ENCODE measurements around the gene BGLAP.

- TF ChIP-seq CTCF (IDR thresholded peaks at IDR 0.05) (peak in 6 of 7 experiments; percentile 31 to 75 (median 55)), POLR2A (IDR thresholded peaks at IDR 0.05) (peak; percentile 13 to 83 (median 82))
Observed at GRCh38 chr1:156193488-156194299, 48.3 kb upstream of the BGLAP start, which contains the start of gene SLC25A44.

Measured in body of pancreas (tissue), 4 donors.